OCI-LY1 (cell line): ENCODE measurements around the gene MYL10.

Experiments used
- H2AFZ ChIP-seq: fragments of 200-600 bp; sonication (generic), shearing (Covaris generic); 2 replicates; pipeline ENCODE4 v1.6.0; 2014; ENCODE audit warnings: antibody characterized with exemption, mild to moderate bottlenecking, low read length
- H3F3A ChIP-seq: fragments of 200-600 bp; sonication (generic), shearing (Covaris generic); 2 replicates; pipeline ENCODE4 v1.6.0; 2014; ENCODE audit warnings: mild to moderate bottlenecking, antibody characterized with exemption, low read length, moderate library complexity; ENCODE audit not compliant: insufficient read depth
- H3K27ac ChIP-seq: fragments of 200-600 bp; sonication (generic); 2 replicates; pipeline ENCODE4 v1.5.1; 2014; ENCODE audit warnings: low read length, mixed run types, mild to moderate bottlenecking, low read depth; ENCODE audit not compliant: poor library complexity, severe bottlenecking
- H3K27me3 ChIP-seq: fragments of 200-600 bp; sonication (generic); 2 replicates; pipeline ENCODE4 v1.6.0; 2014; ENCODE audit warnings: antibody characterized with exemption, mild to moderate bottlenecking, low read length, moderate library complexity; ENCODE audit not compliant: insufficient read depth
- H3K36me3 ChIP-seq: fragments of 200-600 bp; sonication (generic); 2 replicates; pipeline ENCODE4 v1.6.1; 2014; ENCODE audit warnings: mild to moderate bottlenecking, antibody characterized with exemption, low read length, moderate library complexity, mixed read lengths; ENCODE audit not compliant: insufficient read depth
- H3K4me1 ChIP-seq: fragments of 200-600 bp; sonication (generic); 2 replicates; pipeline ENCODE4 v1.5.1; 2014; ENCODE audit warnings: mild to moderate bottlenecking, low read length, moderate library complexity; ENCODE audit not compliant: insufficient read depth, severe bottlenecking
- H3K4me2 ChIP-seq: fragments of 200-600 bp; sonication (generic), shearing (Covaris generic); 2 replicates; pipeline ENCODE4 v1.6.1; 2014; ENCODE audit warnings: low read length
- H3K4me3 ChIP-seq: fragments of 200-600 bp; sonication (generic); 2 replicates; pipeline ENCODE4 v1.5.1; 2014; ENCODE audit warnings: low read length, low read depth, mild to moderate bottlenecking, mixed read lengths; ENCODE audit not compliant: poor library complexity, severe bottlenecking
- H3K79me2 ChIP-seq: fragments of 200-600 bp; shearing (Covaris generic); 2 replicates; pipeline ENCODE4 v1.6.1; 2016; ENCODE audit warnings: mixed run types, low read length, mixed read lengths; ENCODE audit not compliant: insufficient read depth
- H3K9ac ChIP-seq: fragments of 200-600 bp; sonication (generic), shearing (Covaris generic); 2 replicates; pipeline ENCODE4 v1.6.1; 2014; ENCODE audit warnings: mild to moderate bottlenecking, low read length, mixed read lengths
- H3K9me2 ChIP-seq: fragments of 200-600 bp; sonication (generic), shearing (Covaris generic); 2 replicates; pipeline ENCODE4 v1.6.1; 2014; ENCODE audit warnings: low read depth, mild to moderate bottlenecking, low read length, mixed read lengths
- H3K9me3 ChIP-seq: fragments of 200-600 bp; shearing (Covaris generic); 2 replicates; pipeline ENCODE4 v1.6.1; 2014; ENCODE audit warnings: low read length, mixed read lengths
- H4K20me1 ChIP-seq: fragments of 200-600 bp; sonication (generic), shearing (Covaris generic); 2 replicates; pipeline ENCODE4 v1.6.0; 2016; ENCODE audit warnings: mild to moderate bottlenecking, low read length; ENCODE audit not compliant: insufficient read depth
- EZH2 ChIP-seq: fragments of 200-600 bp; sonication (generic), shearing (Covaris generic); IDR thresholded peaks from 2 replicates; pipeline ENCODE4 v1.8.0; 2017; ENCODE audit warnings: borderline replicate concordance, mixed run types, mild to moderate bottlenecking, antibody characterized with exemption, low read length, moderate library complexity, mixed read lengths
- TF ChIP-seq, protein P1 (sequence below): fragments of 200-600 bp; sonication (generic), shearing (Covaris generic); IDR thresholded peaks from 2 replicates; pipeline ENCODE4 v1.5.1; 2017; ENCODE audit warnings: mild to moderate bottlenecking, antibody characterized with exemption, low read length, moderate library complexity, mixed read lengths

The MYL10 gene

DNA sequence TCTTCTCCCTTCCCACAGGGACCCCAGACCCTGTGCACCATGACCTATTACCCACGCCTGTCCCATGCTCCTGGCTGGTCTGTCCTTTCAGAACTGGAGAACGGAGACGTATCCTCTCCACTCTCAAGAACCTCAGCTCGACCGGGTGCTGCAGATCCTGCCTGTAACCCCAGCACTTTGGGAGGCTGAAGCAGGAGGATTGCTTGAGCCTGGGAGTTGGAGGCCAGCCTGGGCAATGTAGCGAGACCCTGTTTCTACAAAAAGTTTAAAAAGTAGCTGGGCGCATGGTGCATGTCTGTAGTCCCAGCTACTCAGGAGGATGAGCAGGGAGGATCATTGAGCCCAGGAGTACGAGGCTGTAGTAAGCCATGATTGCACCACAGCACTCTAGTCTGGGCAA is 37.2 kb upstream of the MYL10 start:
- no peak overlapping the region for H3K4me3 ChIP-seq
- no peak overlapping the region for H3K27ac ChIP-seq
- H3K4me1 ChIP-seq, result no peaks in the 10 kb centered on the region
- peaks cover 33% of the 10 kb centered on the region; the same call in 1 of the 2 replicates for H3K27me3 ChIP-seq
- H3K79me2 ChIP-seq, result no peaks in the 10 kb centered on the region
- H3K4me2 ChIP-seq, result no peak overlapping the region
- H2AFZ ChIP-seq, result no peak overlapping the region
- peaks cover 19% of the 10 kb centered on the region; the same call in 1 of the 2 replicates for H3K9me3 ChIP-seq
- no peaks in the 10 kb centered on the region for H3K9me2 ChIP-seq
- no peaks in the 10 kb centered on the region for H4K20me1 ChIP-seq
- H3F3A ChIP-seq, result no peaks in the 10 kb centered on the region
- TF ChIP-seq, protein P1, sequence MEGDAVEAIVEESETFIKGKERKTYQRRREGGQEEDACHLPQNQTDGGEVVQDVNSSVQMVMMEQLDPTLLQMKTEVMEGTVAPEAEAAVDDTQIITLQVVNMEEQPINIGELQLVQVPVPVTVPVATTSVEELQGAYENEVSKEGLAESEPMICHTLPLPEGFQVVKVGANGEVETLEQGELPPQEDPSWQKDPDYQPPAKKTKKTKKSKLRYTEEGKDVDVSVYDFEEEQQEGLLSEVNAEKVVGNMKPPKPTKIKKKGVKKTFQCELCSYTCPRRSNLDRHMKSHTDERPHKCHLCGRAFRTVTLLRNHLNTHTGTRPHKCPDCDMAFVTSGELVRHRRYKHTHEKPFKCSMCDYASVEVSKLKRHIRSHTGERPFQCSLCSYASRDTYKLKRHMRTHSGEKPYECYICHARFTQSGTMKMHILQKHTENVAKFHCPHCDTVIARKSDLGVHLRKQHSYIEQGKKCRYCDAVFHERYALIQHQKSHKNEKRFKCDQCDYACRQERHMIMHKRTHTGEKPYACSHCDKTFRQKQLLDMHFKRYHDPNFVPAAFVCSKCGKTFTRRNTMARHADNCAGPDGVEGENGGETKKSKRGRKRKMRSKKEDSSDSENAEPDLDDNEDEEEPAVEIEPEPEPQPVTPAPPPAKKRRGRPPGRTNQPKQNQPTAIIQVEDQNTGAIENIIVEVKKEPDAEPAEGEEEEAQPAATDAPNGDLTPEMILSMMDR, result no peak
- no peak for TF ChIP-seq EZH2
- no peaks in the 10 kb centered on the region for H3K36me3 ChIP-seq
- H3K9ac ChIP-seq, result no peak overlapping the region

DNA sequence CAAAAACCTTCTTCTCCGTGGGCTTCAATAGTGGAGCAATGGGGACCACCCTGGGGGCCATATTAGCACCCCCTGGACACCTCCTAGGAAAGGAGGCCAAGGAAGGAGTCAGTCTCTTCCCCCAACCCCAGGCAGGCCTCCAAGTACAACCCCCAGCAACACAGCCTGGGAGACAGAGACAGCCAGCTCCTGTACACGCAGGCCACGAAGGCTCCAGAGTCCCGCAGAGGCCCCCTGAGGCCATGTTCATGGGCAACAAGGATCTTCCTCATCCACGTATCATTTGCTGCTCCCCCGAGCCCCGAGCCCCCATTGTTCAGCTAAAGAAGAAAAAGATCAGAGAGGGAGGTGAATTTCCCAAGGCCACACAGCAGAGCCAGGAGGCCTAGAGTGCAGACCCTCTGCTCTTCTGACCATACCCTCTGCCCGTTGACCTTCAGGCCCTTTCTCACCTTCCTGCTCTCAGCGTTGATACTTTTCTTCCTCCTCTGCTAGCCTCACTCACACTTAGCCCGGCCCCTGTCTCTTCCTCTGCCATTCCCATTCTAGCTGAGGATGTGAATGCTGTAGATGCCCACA is 35.9 kb upstream of the MYL10 start:
- Histone ChIP-seq H3K27ac (no peak overlapping the region), H3F3A (no peaks in the 10 kb centered on the region), H3K4me2 (no peak overlapping the region), H3K36me3 (no peaks in the 10 kb centered on the region), H3K4me1 (no peaks in the 10 kb centered on the region), H3K79me2 (no peaks in the 10 kb centered on the region), H3K9me3 (peaks cover 19% of the 10 kb centered on the region; the same call in 1 of the 2 replicates), H3K27me3 (peaks cover 33% of the 10 kb centered on the region; the same call in 1 of the 2 replicates), H2AFZ (no peak overlapping the region), H3K4me3 (no peak overlapping the region), H4K20me1 (no peaks in the 10 kb centered on the region), H3K9me2 (no peaks in the 10 kb centered on the region), H3K9ac (no peak overlapping the region)
- no peak for TF ChIP-seq EZH2
- TF ChIP-seq, protein P1, result no peak

DNA sequence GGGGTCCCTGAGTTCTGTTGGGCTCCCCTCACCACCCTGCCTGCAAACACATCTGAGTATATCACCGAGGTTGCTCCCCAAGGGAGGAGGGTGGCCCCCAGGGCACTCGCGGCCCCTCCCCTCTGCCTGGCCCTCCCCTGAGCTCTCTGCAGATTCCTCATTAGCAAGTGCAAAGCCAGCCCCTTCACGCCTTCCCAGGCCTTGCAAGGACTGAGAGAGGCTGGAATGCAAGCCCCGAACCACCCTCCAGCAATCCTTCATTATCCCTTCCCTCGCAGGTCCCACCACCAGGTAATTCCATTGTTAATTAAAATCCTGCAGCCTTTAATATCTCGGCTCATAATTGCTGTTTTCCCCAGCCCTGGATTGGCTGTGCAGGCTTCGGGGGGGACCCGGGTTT is 35.3 kb upstream of the MYL10 start:
- Histone ChIP-seq H3K36me3 (no peaks in the 10 kb centered on the region), H3K4me1 (no peaks in the 10 kb centered on the region), H3K27ac (no peak overlapping the region), H3K9me2 (no peaks in the 10 kb centered on the region), H3K4me2 (no peak overlapping the region), H3K27me3 (peaks cover 33% of the 10 kb centered on the region; the same call in 1 of the 2 replicates), H3K9me3 (peaks cover 19% of the 10 kb centered on the region; the same call in 1 of the 2 replicates), H3K4me3 (no peak overlapping the region), H2AFZ (no peak overlapping the region), H3K79me2 (no peaks in the 10 kb centered on the region), H4K20me1 (no peaks in the 10 kb centered on the region), H3K9ac (no peak overlapping the region), H3F3A (no peaks in the 10 kb centered on the region)
- TF ChIP-seq EZH2, result no peak
- TF ChIP-seq, protein P1, result no peak
